ENCODE measurements around the gene HNRNPM. TPM values are rescaled to one million over a fixed set of nuclear protein-coding genes. Genes with fewer than 3 reads are reported as not detected.

Gene HNRNPM
- total RNA-seq, 1 donor, result 174 TPM

DNA sequence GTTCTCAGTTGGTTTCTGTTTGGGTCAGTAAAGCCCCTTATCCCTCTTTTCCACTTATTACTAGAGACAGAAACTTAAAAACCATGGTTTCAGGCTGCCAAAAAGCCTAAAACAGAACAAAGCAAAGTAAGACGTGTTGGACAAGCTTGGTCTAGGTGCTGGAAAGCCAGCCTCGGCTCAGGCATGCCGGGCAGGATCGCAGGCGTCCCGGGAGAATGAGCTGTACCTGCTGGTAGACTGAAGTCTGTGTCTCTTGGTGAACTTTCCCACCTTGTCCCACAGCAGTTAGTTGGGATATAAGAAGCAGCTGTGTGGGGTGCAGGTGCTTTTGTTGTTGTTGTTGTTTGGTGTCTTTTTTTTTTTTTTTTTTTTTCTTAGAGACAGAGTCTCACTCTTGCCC, 36.8 kb downstream of the HNRNPM start:
- no peak for DNase-seq (ENCODE audit: low read depth in 2 of 3, low spot score in 2 of 3)

GRCh38 chr19:8482696-8483095, 37.9 kb downstream of the HNRNPM start:
- no peak for DNase-seq (ENCODE audit: low read depth in 2 of 3, low spot score in 2 of 3)

DNA sequence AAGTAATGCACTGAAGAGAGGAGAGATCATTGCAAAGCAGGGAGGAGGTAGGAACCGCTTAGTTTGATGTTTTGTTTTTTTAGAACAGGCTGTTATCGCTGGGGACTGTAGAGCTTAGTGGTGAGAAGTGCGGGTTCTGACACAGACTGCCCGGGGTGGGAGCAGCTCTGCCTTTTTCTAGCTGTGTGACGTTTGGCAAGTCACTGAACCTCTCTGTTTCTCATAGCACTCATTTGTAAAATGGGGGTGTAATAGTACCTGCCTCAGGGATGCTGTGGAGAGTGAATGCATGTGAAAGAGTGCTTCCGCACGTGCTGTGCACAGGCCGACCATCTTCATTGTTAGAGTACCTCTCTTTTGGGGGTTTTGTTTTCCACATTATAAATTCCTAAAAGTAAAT, 38.4 kb downstream of the HNRNPM start:
- no peak for DNase-seq (ENCODE audit: low read depth in 2 of 3, low spot score in 2 of 3)

DNA sequence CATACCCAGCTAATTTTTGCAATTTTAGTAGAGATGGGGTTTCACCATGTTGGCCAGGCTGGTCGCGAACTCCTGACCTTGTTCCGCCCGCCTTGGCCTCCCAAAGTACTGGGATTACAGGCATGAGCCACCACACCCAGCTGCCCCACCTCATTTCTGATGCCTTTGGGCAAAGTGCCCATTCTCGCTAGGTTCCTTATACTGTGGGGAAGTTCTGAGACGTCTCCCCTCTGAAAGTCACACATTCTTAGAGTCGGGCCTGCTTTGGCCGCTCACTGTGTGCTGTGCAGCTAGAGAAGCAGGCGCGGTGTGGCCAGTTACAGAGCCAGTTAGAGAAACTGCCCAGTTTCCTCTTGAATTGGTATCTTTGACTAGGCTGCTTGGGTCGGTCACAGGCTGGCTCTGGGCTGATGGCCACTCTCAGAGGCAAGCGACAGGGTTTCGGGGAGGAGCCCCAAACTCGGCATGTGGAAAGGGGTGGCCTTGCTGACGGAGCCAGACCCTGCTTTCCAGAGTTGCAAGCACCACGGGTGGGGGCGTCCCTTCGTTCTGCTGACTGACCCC, 39.6 kb downstream of the HNRNPM start:
- DNase-seq (ENCODE audit: low read depth in 2 of 3, low spot score in 2 of 3), result no peak

DNA sequence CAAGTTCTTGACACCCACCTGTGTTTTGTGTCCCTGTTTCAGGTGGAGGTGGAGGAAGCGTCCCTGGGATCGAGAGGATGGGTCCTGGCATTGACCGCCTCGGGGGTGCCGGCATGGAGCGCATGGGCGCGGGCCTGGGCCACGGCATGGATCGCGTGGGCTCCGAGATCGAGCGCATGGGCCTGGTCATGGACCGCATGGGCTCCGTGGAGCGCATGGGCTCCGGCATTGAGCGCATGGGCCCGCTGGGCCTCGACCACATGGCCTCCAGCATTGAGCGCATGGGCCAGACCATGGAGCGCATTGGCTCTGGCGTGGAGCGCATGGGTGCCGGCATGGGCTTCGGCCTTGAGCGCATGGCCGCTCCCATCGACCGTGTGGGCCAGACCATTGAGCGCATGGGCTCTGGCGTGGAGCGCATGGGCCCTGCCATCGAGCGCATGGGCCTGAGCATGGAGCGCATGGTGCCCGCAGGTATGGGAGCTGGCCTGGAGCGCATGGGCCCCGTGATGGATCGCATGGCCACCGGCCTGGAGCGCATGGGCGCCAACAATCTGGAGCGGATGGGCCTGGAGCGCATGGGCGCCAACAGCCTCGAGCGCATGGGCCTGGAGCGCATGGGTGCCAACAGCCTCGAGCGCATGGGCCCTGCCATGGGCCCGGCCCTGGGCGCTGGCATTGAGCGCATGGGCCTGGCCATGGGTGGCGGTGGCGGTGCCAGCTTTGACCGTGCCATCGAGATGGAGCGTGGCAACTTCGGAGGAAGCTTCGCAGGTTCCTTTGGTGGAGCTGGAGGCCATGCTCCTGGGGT, 41.0 kb downstream of the HNRNPM start:
- no peak for DNase-seq (ENCODE audit: low read depth in 2 of 3, low spot score in 2 of 3)

DNA sequence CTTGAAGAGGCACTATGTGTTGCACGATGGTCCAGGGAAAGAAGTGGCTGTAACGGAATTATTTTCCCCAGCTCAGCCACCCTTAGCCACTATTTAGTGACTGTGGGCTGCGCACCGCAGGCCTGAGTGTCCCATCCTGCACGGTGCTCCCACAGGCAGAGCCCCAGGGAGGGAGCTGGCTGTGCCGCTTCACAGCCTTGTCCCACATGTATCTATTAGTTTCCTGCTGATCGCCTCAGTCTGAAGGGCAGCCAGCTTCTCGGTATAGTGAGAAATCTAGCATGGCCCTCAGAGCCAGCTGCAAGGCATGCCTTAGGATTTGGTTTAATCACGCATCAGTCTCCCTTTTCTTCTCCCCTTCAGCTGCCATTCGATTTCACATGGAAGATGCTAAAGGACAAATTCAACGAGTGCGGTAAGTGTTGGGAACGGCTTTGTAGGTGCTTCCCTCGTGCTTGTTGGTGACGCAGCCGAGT, 41.9 kb downstream of the HNRNPM start:
- DNase-seq (ENCODE audit: low read depth in 2 of 3, low spot score in 2 of 3), result no peak

GRCh38 chr19:8487137-8487851, 42.5 kb downstream of the HNRNPM start:
- DNase-seq (ENCODE audit: low read depth in 2 of 3, low spot score in 2 of 3), result peak; percentile 19 to 97 (median 90)

DNA sequence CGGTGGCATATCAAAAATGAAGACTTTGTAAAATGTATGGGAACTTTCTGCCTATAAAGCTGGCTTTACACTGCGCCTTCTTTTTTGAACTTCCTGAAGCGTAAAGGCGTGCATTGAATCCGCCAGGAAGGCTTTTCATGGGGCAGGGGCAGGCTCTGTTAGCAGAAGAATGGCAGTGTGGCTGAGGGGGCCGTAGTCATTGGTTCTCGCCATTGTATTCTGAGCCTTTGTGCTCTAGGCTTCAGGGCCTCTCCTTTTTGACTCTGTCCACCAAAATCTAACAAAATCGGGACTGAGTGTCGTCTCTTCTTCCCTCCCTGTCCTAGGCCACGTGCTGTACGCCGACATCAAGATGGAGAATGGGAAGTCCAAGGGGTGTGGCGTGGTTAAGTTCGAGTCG, 43.6 kb downstream of the HNRNPM start:
- DNase-seq (ENCODE audit: low read depth in 2 of 3, low spot score in 2 of 3), result no peak

DNA sequence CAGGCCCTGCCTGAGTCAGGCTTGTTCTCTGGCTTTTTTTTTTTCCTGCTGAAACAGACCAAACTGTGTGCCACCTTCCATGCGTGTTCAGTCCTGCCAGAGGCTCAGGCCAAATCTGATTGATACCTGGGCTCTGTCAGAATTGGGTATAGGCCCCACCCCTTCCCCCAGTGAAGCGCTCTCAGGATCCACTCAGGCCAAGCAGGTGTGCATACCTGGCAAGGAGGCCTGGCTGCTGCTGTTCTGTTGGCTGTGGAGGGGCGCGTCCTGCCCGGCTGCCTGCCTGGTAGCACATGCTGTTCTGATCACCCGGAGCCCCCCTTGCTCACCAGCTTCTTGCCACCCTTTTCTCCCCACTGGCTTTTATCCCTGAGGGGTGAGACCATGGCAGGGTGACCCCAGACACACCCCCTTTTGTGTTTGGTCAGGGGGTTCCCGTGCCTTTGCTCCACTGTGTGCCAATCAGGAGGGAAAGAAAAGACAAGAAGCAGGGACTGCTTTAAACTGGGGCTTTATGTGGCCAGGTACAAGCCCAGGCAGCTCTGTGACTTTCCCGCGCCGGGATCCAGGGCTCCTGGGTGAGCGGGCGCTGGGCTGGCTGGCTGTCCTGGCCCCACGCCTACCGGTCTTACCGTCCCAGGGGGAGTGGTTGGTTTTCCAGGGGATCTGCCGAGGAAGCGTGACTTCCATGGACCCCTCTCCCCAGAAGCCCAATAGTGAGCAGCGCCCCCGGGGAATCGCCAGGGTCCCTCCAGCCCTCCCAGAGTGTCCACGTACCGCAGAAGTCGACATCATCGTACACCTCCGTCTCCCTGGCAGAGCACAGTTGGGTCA, 45.0 kb downstream of the HNRNPM start:
- no peak for DNase-seq (ENCODE audit: low read depth in 2 of 3, low spot score in 2 of 3)

GRCh38 chr19:8490395-8490760, 45.6 kb downstream of the HNRNPM start:
- DNase-seq (ENCODE audit: low read depth in 2 of 3, low spot score in 2 of 3), result no peak

- no peak for DNase-seq (ENCODE audit: low read depth in 2 of 3, low spot score in 2 of 3)
Measured at GRCh38 chr19:8490873-8491272, 46.1 kb downstream of the HNRNPM start.

DNA sequence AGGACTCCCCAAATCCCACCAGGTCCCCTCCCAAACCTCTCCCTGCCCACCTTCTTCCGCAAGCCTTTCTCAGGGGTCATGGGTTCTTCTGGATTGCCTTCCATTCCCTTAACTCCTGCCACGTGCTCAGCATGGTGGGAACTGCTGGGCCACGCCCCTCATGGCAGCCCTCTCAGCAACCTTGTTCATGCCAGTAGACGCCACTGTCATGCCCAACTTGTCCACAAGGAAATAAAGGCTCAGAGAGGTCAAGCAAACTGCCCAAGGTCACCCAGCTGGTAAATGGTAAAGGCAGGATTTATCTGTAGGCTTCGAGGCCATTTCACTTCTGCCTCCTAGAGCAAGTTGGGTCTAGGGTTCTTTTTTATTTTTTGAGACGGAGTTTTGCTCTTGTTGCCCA, 46.8 kb downstream of the HNRNPM start:
- DNase-seq (ENCODE audit: low read depth in 2 of 3, low spot score in 2 of 3), result no peak

- peak in 2 of 3 donors; percentile 79 to 88 for DNase-seq (ENCODE audit: low read depth in 2 of 3, low spot score in 2 of 3)
Measured at GRCh38 chr19:8494158-8494557, 49.4 kb downstream of the HNRNPM start.

GRCh38 chr19:8498295-8498694, 53.5 kb downstream of the HNRNPM start:
- DNase-seq (ENCODE audit: low read depth in 2 of 3, low spot score in 2 of 3), result no peak

DNA sequence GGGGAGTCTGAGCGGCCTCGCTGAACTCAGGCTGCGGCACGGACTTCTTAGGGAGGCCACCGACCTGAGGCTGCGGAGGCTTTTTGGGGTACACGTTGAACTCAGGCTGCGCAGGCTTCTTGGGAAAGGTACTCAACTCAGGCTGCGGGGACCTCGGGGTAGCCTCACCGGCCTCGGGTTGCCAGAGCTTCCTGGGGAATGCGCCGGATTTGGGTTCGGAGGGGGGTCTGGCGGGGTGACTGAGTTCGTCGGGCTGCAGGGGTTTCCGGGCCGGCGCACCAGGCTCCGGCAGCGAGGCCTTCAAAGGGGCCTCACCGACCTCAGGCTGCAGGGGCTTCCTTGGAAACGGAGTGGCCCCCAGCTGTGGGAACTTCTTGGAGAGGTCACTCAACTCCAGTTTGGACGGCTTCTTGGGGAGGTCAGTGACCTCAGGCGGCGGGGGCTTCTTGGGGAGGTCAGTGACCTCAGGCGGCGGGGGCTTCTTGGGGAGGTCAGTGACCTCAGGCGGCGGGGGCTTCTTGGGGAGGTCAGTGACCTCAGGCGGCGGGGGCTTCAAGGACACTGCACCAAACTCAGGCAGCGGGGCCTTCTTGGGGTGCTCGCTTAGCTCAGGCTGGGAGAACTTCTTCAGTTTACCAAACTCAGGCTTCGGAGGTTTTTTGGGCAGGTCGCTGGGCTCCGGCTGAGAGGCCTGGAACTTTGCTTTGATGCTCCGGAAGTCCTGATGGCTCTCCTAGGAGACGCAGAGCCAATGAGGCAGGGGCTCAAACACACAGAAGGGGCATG, 54.5 kb downstream of the HNRNPM start:
- no peak for DNase-seq (ENCODE audit: low read depth in 2 of 3, low spot score in 2 of 3)

DNA sequence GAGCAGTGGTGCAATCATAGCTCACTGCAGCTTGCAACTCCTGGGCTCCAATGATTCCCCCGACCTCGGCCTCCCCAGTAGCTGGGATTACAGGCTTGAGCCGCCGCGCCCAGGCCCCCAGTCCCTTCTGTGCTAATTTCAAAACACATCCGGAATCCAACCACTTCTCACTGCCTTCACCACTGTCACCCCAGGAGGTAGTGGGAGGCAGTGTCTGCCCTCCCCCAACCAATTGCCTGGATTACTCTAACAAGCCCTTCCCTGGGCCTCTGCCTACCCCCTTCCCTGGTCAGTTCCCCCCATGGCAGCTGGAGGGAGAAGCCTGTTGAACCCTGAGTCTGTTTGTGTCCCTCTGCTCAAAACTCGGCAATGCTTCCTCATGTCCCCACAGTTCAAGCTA, 55.4 kb downstream of the HNRNPM start:
- peak in 1 of 3 donors; percentile 47 for DNase-seq (ENCODE audit: low read depth in 2 of 3, low spot score in 2 of 3)

- DNase-seq (ENCODE audit: low read depth in 2 of 3, low spot score in 2 of 3), result peak in 1 of 3 donors; percentile 29
Measured at GRCh38 chr19:8501516-8501915, 56.7 kb downstream of the HNRNPM start.

- DNase-seq (ENCODE audit: low read depth in 2 of 3, low spot score in 2 of 3), result no peak
Measured at GRCh38 chr19:8501981-8502380, 57.2 kb downstream of the HNRNPM start.

GRCh38 chr19:8503510-8503909, 58.7 kb downstream of the HNRNPM start:
- DNase-seq (ENCODE audit: low read depth in 2 of 3, low spot score in 2 of 3), result no peak

- peak in 1 of 3 donors; percentile 46 for DNase-seq (ENCODE audit: low read depth in 2 of 3, low spot score in 2 of 3)
Measured at GRCh38 chr19:8504171-8504570, 59.4 kb downstream of the HNRNPM start.

All from hematopoietic multipotent progenitor cell (in vitro differentiated cells).